Heart right ventricle (tissue), 16 donors: ENCODE results near the gene ZNF423. TPM values are rescaled to one million over a fixed set of nuclear protein-coding genes. Genes with fewer than 3 reads are reported as not detected.

Experiments
- ATAC-seq, 8 donors: fragments of 200-7000 bp; cut with Tn5 transposase; one replicate each; pipeline ENCODE4 v1.9.1; 2020; ENCODE audit warnings: mild to moderate bottlenecking in 8 of 8, moderate library complexity in 8 of 8, moderate number of reproducible peaks in 1 of 8
- DNase-seq, 2 donors: peaks; one replicate each; pipeline ENCODE4 v3.0.0-alpha.2; 2020
- H3K27ac ChIP-seq, 10 donors: fragments of 200-600 bp; sonication (generic) in 2 of 10; one replicate each; pipeline versions ENCODE4 v1.5.0 to v1.8.0; 2020 to 2022; ENCODE audit warnings: mild to moderate bottlenecking in 3 of 10
- H3K27me3 ChIP-seq, 7 donors: fragments of 200-600 bp; one replicate each; pipeline ENCODE4 v1.8.0; 2021 to 2022; ENCODE audit warnings: mild to moderate bottlenecking in 2 of 7
- H3K36me3 ChIP-seq, 9 donors: fragments of 200-600 bp; sonication (generic) in 1 of 9; one replicate each; pipeline versions ENCODE4 v1.5.0 to v1.8.0; 2020 to 2022; ENCODE audit warnings: mild to moderate bottlenecking in 2 of 9
- H3K4me1 ChIP-seq, 9 donors: fragments of 200-600 bp; sonication (generic) in 1 of 9; one replicate each; pipeline versions ENCODE4 v1.5.0 to v1.8.0; 2020 to 2022; ENCODE audit warnings: mild to moderate bottlenecking in 4 of 9
- H3K4me3 ChIP-seq, 10 donors: fragments of 200-600 bp; sonication (generic) in 2 of 10; one replicate each; pipeline versions ENCODE4 v1.5.0 to v1.8.0; 2020 to 2022; ENCODE audit warnings: mild to moderate bottlenecking in 7 of 10, moderate library complexity in 2 of 10
- H3K9me3 ChIP-seq, 11 donors: fragments of 200-600 bp in 10 of 11; sonication (generic) in 2 of 11; one replicate each; pipeline versions ENCODE4 v1.5.0 to v1.8.0; 2013 to 2022; ENCODE audit warnings: mild to moderate bottlenecking in 2 of 11, control low read depth in 1 of 11, moderate library complexity in 1 of 11
- CTCF ChIP-seq, 9 donors: fragments of 200-600 bp; sonication (generic) in 2 of 9; IDR thresholded peaks; one replicate each; pipeline versions ENCODE4 v1.5.0 to v1.8.0; 2021 to 2022; ENCODE audit warnings: antibody characterized with exemption in 9 of 9, mild to moderate bottlenecking in 5 of 9, moderate library complexity in 1 of 9
- WGBS, 2 donors: extraction: QIAGEN DNeasy Blood & Tissue Kit; methylation state at CpG; one replicate each; pipeline ENCODE4 v1.1.7; 2013; ENCODE audit warnings: inconsistent platforms in 1 of 2; 5-methylcytosine and 5-hydroxymethylcytosine counted together
- intact Hi-C, 10 donors: fragments of 100-400 bp; cut with DNase I; formaldehyde crosslinking; loops; one replicate each; pipeline versions ENCODE4 v1.11.1 to v1.14.2; 2022
- polyA plus RNA-seq, 2 donors: library from polyadenylated mRNA; stranded (reverse); fragments of 200-250 nt; gene quantifications; one replicate each; pipeline ENCODE4 v1.2.3, GENCODE V29; 2013
- total RNA-seq, 10 donors: library from RNA; stranded (reverse); fragmentation: NEBNext Ultra II Directional in 3 of 10; extraction: Animal tissue kit (Norgen Biotek cat#: 25700) in 3 of 10; gene quantifications; one replicate each; pipeline versions ENCODE4 v1.2.1 to v1.2.4, GENCODE V29; 2021 to 2023
- donor health status: Arrhythmogenic right ventricular cardiomyopathy.
- donor health status: ischemic (EF 13 %, LVEDD 7.1; RV severe dilation, severe dysfunction).
- donor health status: healthy with polysubstance abuse.
- donor health status: DM: no; HTN: yes; CAD: no.
- donor health status: DM: no; HTN: no; CAD: no.
- donor health status: ischemic (EF 25% LVEDD 6.9; RV normal size, moderate dysfunction).
- donor health status: ischemic (EF 25% LVEDD 5.7; RV mildly dilated, moderate dysfunction).
- donor health status: healthy.
- donor health status: DM: yes; HTN: yes; CAD: no.
- donor health status: Ischemic cardiomyopathy.
- donor health status: ischemic (EF 35%, LVEDD 5.7; RV mildly dilated, moderate dysfunction).
- donor health status: nonischemic (EF 11% LVEDD 7.7; RV severe dilation, severe dysfunction).
- donor health status: DM: yes; HTN: yes; CAD: no.
- donor health status: PGD.
- donor health status: ischemic (EF 29% LVEDD 5.4; RV normal size, mild dysfunction).
- donor health status: nonischemic (EF 23%, LVEDD 6.1; RV moderate dilation, normal function).

Gene ZNF423
- total and polyA plus RNA-seq, 12 donors, result 2.6 to 10.6 (median 7.0) TPM

DNA sequence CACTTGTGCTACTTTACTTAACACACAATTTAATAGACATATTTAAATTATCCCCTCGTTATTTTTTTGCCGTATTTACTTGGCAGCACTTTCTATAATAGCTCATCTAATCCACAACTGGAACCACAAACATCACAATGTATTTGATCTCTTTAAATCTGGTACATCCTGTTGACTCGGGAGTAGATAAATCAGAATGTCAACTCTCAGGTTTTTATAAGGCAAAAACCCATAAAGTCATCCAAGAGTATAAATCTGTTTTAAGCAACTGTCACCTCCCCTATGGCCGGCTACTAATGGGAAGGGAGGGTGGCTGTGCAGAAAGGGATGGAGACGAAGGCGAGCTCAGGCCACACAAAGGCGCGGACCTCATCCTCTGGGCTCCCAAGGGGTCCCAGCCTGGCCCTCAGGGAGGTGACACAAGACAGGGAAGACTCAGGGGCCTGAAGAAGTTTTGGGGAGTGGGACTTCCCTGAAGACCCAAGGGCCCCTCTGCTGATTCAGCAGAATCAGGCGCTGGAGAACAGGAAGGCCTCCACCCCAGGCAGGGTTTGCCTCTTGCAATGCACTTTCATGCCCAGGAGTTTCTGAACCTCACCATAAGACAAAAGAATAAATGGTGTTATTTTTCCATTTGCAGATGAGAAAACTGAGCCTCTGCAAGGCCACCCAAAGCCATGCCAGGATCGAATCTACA, 122.5 kb downstream of the ZNF423 start:
- TF ChIP-seq CTCF (IDR thresholded peaks at IDR 0.05), result no peak
- Histone ChIP-seq H3K36me3 (peaks cover 0 to 22% (median 7%) of the 10 kb centered on the region in 9 donors), H3K27me3 (no peaks in the 10 kb centered on the region), H3K4me1 (peaks cover 0 to 16% (median 0%) of the 10 kb centered on the region in 9 donors), H3K9me3 (peaks cover 0 to 32% (median 3%) of the 10 kb centered on the region in 11 donors), H3K4me3 (no peak overlapping the region), H3K27ac (no peak overlapping the region)
- intact Hi-C loops, result no loop called here
- DNase-seq (no peak), ATAC-seq (no peak)
- WGBS, 2 donors, result 91% methylated on average over 10 of the region's 10 CpGs

- no peak for TF ChIP-seq CTCF (IDR thresholded peaks at IDR 0.05)
- ATAC-seq (no peak), DNase-seq (no peak)
- Histone ChIP-seq H3K27me3 (no peaks in the 10 kb centered on the region), H3K4me3 (no peak overlapping the region), H3K27ac (no peak overlapping the region), H3K4me1 (peaks cover 0 to 10% (median 0%) of the 10 kb centered on the region in 9 donors), H3K36me3 (peaks cover 0 to 22% (median 7%) of the 10 kb centered on the region in 9 donors), H3K9me3 (peaks cover 0 to 32% (median 3%) of the 10 kb centered on the region in 11 donors)
- intact Hi-C loops, result no loop called here
- 91 to 97% methylated on average over 3 of the region's 3 CpGs for WGBS, 2 donors
Measured at GRCh38 chr16:49731911-49732310, 124.0 kb downstream of the ZNF423 start.

GRCh38 chr16:49730772-49731171, 125.1 kb downstream of the ZNF423 start:
- peaks cover 0 to 22% (median 7%) of the 10 kb centered on the region in 9 donors for H3K36me3 ChIP-seq
- ATAC-seq, result no peak
- no peaks in the 10 kb centered on the region for H3K27me3 ChIP-seq
- peaks cover 0 to 32% (median 3%) of the 10 kb centered on the region in 11 donors for H3K9me3 ChIP-seq
- H3K4me1 ChIP-seq, result peaks cover 0 to 10% (median 0%) of the 10 kb centered on the region in 9 donors
- TF ChIP-seq CTCF (IDR thresholded peaks at IDR 0.05), result no peak
- no peak for DNase-seq
- H3K27ac ChIP-seq, result no peak overlapping the region
- intact Hi-C loops, result no loop called here
- no peak overlapping the region for H3K4me3 ChIP-seq
- WGBS, 2 donors, result 79 to 85% methylated on average over 12 of the region's 12 CpGs

GRCh38 chr16:49727611-49728010, 128.3 kb downstream of the ZNF423 start:
- H3K36me3 ChIP-seq, result peaks cover 0 to 22% (median 7%) of the 10 kb centered on the region in 9 donors
- TF ChIP-seq CTCF (IDR thresholded peaks at IDR 0.05), result no peak
- H3K9me3 ChIP-seq, result peaks cover 0 to 29% (median 3%) of the 10 kb centered on the region in 11 donors
- no peak overlapping the region for H3K27ac ChIP-seq
- no peaks in the 10 kb centered on the region for H3K4me1 ChIP-seq
- intact Hi-C loops, result no loop called here
- H3K4me3 ChIP-seq, result no peak overlapping the region
- no peak for ATAC-seq
- no peak for DNase-seq
- WGBS, 2 donors, result 88% methylated on average over 11 of the region's 11 CpGs
- H3K27me3 ChIP-seq, result no peaks in the 10 kb centered on the region
